Measurements from ENCODE around the gene ANO2. TPM values are rescaled to one million over a fixed set of nuclear protein-coding genes. Genes with fewer than 3 reads are reported as not detected.

Gene ANO2
- total RNA-seq (2014; rRNA removed; shearing (Covaris generic)): not detected in 2 replicates

GRCh38 chr12:5945071-5946008 lies at the start of gene ANO2:
TSS of gene ANO2 (minus strand) at chr12:5945259. CDS start at chr12:5945217, 42 bp downstream.
- DNase-seq (ENCODE audit: low read depth in 1 of 2, low spot score in 2 of 2): peak in 1 of 2 experiments; percentile 41
- H3K4me3 ChIP-seq: peak within 1 kb of the TSS; percentile 21
- H3K27me3 ChIP-seq (replicated peaks): peaks cover 66% of the 10 kb centered on the region
- no peak within 1 kb of the TSS for H3K27ac ChIP-seq
- H3K4me1 ChIP-seq (replicated peaks): peaks cover 6% of the 10 kb centered on the region
- H3K36me3 ChIP-seq: no peaks in the 10 kb centered on the region
- H3K9me3 ChIP-seq (replicated peaks): no peaks in the 10 kb centered on the region

GRCh38 chr12:5989621-5990020 lies 44.6 kb upstream of the ANO2 start:
- Histone ChIP-seq H3K4me1 (replicated peaks) (no peaks in the 10 kb centered on the region), H3K27ac (no peak overlapping the region), H3K36me3 (no peaks in the 10 kb centered on the region), H3K27me3 (replicated peaks) (no peaks in the 10 kb centered on the region), H3K9me3 (replicated peaks) (no peaks in the 10 kb centered on the region), H3K4me3 (no peak overlapping the region)
- no peak for DNase-seq (ENCODE audit: low read depth in 1 of 2, low spot score in 2 of 2)

GRCh38 chr12:5988659-5989116 lies 43.6 kb upstream of the ANO2 start:
- DNase-seq (ENCODE audit: low read depth in 1 of 2, low spot score in 2 of 2): peak; percentile 51 to 78
- no peaks in the 10 kb centered on the region for H3K27me3 ChIP-seq (replicated peaks)
- H3K9me3 ChIP-seq (replicated peaks): no peaks in the 10 kb centered on the region
- no peak overlapping the region for H3K4me3 ChIP-seq
- H3K4me1 ChIP-seq (replicated peaks): no peaks in the 10 kb centered on the region
- H3K27ac ChIP-seq: no peak overlapping the region
- H3K36me3 ChIP-seq: no peaks in the 10 kb centered on the region

- no peaks in the 10 kb centered on the region for H3K9me3 ChIP-seq (replicated peaks)
- H3K36me3 ChIP-seq: no peaks in the 10 kb centered on the region
- no peaks in the 10 kb centered on the region for H3K27me3 ChIP-seq (replicated peaks)
- no peak overlapping the region for H3K27ac ChIP-seq
- H3K4me3 ChIP-seq: no peak overlapping the region
- no peak for DNase-seq (ENCODE audit: low read depth in 1 of 2, low spot score in 2 of 2)
- H3K4me1 ChIP-seq (replicated peaks): no peaks in the 10 kb centered on the region
Observed at GRCh38 chr12:5988088-5988487, 43.0 kb upstream of the ANO2 start.

- Histone ChIP-seq H3K9me3 (replicated peaks) (no peaks in the 10 kb centered on the region), H3K27me3 (replicated peaks) (no peaks in the 10 kb centered on the region)
- no peak for DNase-seq (ENCODE audit: low read depth in 1 of 2, low spot score in 2 of 2)
Observed at GRCh38 chr12:5987573-5987972, 42.5 kb upstream of the ANO2 start.

GRCh38 chr12:5985471-5985870 lies 40.4 kb upstream of the ANO2 start:
- H3K27ac ChIP-seq: no peak overlapping the region
- no peaks in the 10 kb centered on the region for H3K9me3 ChIP-seq (replicated peaks)
- H3K4me3 ChIP-seq: no peak overlapping the region
- no peak for DNase-seq (ENCODE audit: low read depth in 1 of 2, low spot score in 2 of 2)
- H3K36me3 ChIP-seq: no peaks in the 10 kb centered on the region
- no peaks in the 10 kb centered on the region for H3K4me1 ChIP-seq (replicated peaks)
- no peaks in the 10 kb centered on the region for H3K27me3 ChIP-seq (replicated peaks)

More at GRCh38 chr12:5987573-5987972, 42.5 kb upstream of the ANO2 start:
- no peak overlapping the region for H3K4me3 ChIP-seq
- H3K36me3 ChIP-seq: no peaks in the 10 kb centered on the region
- no peak overlapping the region for H3K27ac ChIP-seq
- no peaks in the 10 kb centered on the region for H3K4me1 ChIP-seq (replicated peaks)

GRCh38 chr12:5984873-5985272 lies 39.8 kb upstream of the ANO2 start:
- DNase-seq (ENCODE audit: low read depth in 1 of 2, low spot score in 2 of 2): no peak
- Histone ChIP-seq H3K27me3 (replicated peaks) (no peaks in the 10 kb centered on the region), H3K9me3 (replicated peaks) (no peaks in the 10 kb centered on the region), H3K36me3 (no peaks in the 10 kb centered on the region), H3K4me1 (replicated peaks) (no peaks in the 10 kb centered on the region), H3K4me3 (no peak overlapping the region), H3K27ac (no peak overlapping the region)

GRCh38 chr12:5982106-5982505 lies 37.0 kb upstream of the ANO2 start:
- DNase-seq (ENCODE audit: low read depth in 1 of 2, low spot score in 2 of 2): no peak
- Histone ChIP-seq H3K9me3 (replicated peaks) (no peaks in the 10 kb centered on the region), H3K27ac (no peak overlapping the region), H3K36me3 (no peaks in the 10 kb centered on the region), H3K4me1 (replicated peaks) (no peaks in the 10 kb centered on the region), H3K27me3 (replicated peaks) (peaks cover 1% of the 10 kb centered on the region; the same call in 1 of the 2 replicates), H3K4me3 (no peak overlapping the region)

- Histone ChIP-seq H3K27me3 (replicated peaks) (peaks cover 13% of the 10 kb centered on the region; the same call in 1 of the 2 replicates), H3K9me3 (replicated peaks) (no peaks in the 10 kb centered on the region), H3K36me3 (no peaks in the 10 kb centered on the region), H3K4me1 (replicated peaks) (no peaks in the 10 kb centered on the region), H3K27ac (no peak overlapping the region), H3K4me3 (no peak overlapping the region)
- no peak for DNase-seq (ENCODE audit: low read depth in 1 of 2, low spot score in 2 of 2)
Observed at GRCh38 chr12:5977556-5977955, 32.5 kb upstream of the ANO2 start.

- Histone ChIP-seq H3K36me3 (no peaks in the 10 kb centered on the region), H3K4me1 (replicated peaks) (no peaks in the 10 kb centered on the region; the same call in 1 of the 2 replicates), H3K9me3 (replicated peaks) (no peaks in the 10 kb centered on the region), H3K27me3 (replicated peaks) (peaks cover 13% of the 10 kb centered on the region; the same call in 1 of the 2 replicates), H3K27ac (no peak overlapping the region), H3K4me3 (no peak overlapping the region)
- DNase-seq (ENCODE audit: low read depth in 1 of 2, low spot score in 2 of 2): no peak
Observed at GRCh38 chr12:5976711-5977110, 31.7 kb upstream of the ANO2 start.

- Histone ChIP-seq H3K36me3 (no peaks in the 10 kb centered on the region), H3K4me1 (replicated peaks) (no peaks in the 10 kb centered on the region; the same call in 1 of the 2 replicates), H3K27ac (no peak overlapping the region), H3K9me3 (replicated peaks) (no peaks in the 10 kb centered on the region), H3K27me3 (replicated peaks) (peaks cover 13% of the 10 kb centered on the region; the same call in 1 of the 2 replicates), H3K4me3 (no peak overlapping the region)
- DNase-seq (ENCODE audit: low read depth in 1 of 2, low spot score in 2 of 2): no peak
Observed at GRCh38 chr12:5976196-5976595, 31.1 kb upstream of the ANO2 start.

- Histone ChIP-seq H3K36me3 (no peaks in the 10 kb centered on the region), H3K4me1 (replicated peaks) (no peaks in the 10 kb centered on the region; the same call in 1 of the 2 replicates), H3K27ac (no peak overlapping the region), H3K4me3 (no peak overlapping the region), H3K9me3 (replicated peaks) (no peaks in the 10 kb centered on the region), H3K27me3 (replicated peaks) (peaks cover 13% of the 10 kb centered on the region; the same call in 1 of the 2 replicates)
- no peak for DNase-seq (ENCODE audit: low read depth in 1 of 2, low spot score in 2 of 2)
Observed at GRCh38 chr12:5973461-5974115, 28.5 kb upstream of the ANO2 start.

GRCh38 chr12:5972387-5972786 lies 27.3 kb upstream of the ANO2 start:
- no peaks in the 10 kb centered on the region; the same call in 1 of the 2 replicates for H3K4me1 ChIP-seq (replicated peaks)
- H3K27me3 ChIP-seq (replicated peaks): peaks cover 13% of the 10 kb centered on the region; the same call in 1 of the 2 replicates
- no peak for DNase-seq (ENCODE audit: low read depth in 1 of 2, low spot score in 2 of 2)

More at GRCh38 chr12:5972387-5972786, 27.3 kb upstream of the ANO2 start:
- Histone ChIP-seq H3K27ac (no peak overlapping the region), H3K36me3 (no peaks in the 10 kb centered on the region), H3K9me3 (replicated peaks) (no peaks in the 10 kb centered on the region), H3K4me3 (no peak overlapping the region)
